Measurements from ENCODE around the gene LMAN1L.

Gene LMAN1L

GRCh38 chr15:74858369-74858740 lies 45.7 kb downstream of the LMAN1L start:
- DNase-seq (ENCODE audit: low spot score), result no peak

DNA sequence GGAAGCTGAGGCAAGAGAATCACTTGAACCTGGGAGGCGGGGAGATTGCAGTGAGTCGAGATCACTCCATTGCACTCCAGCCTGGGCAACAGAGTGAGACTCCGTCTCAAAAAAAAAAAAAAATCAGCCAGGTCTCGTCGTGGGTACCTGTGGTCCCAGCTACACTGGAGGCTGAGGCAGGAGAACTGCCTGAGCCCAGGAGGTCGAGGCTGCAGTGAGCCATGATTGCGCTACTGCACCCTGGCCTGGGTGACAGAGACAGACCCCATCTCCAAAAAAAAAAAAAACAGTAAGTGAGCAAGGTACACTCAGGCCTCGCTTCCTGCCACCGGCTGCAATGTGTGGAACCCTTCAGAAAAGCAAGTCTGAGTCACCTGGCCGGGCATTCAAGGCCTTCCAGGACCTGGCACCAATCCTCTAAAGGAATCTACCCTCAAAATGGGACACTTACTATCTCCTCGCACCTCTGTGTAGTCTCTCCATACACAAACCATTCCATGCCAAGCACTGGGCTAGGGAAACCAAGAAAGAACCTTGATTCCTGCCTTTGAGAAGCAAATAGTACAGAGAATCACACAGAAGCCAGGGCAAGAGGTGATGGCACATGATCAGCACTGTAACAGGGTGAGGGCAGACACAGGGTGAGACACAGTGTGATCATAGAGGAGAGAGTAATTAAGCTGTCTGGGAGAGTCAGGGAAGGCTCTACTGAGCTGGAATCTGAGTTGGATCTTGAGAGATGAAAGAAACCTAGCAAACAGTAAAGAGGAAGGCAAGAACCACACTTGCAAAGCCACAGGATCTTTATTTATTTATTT lies 50.8 kb downstream of the LMAN1L start:
- DNase-seq (ENCODE audit: low spot score), result no peak

- DNase-seq (ENCODE audit: low spot score), result no peak
These were observed 51.7 kb downstream of the LMAN1L start for GRCh38 chr15:74864296-74864695.

DNA sequence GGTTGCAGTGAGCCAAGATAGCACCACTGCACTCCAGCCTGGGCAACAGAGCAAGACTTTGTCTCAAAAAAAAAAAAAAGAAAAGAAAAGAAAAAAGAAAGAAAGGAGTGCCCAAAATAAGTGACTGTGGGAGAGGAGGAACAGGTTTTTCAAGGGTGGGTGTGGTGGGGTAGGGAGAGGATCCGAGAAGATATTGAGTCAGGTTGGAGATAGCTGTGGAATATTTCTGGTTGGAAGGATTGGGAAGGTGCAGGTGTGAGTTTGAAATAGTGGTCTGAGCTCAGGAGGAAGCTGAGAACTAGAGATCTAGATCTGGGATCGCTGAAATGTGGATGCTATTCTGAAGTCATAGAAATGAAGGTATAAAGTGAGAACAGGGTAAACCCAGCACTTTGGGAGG lies 52.7 kb downstream of the LMAN1L start:
- no peak for DNase-seq (ENCODE audit: low spot score)

DNA sequence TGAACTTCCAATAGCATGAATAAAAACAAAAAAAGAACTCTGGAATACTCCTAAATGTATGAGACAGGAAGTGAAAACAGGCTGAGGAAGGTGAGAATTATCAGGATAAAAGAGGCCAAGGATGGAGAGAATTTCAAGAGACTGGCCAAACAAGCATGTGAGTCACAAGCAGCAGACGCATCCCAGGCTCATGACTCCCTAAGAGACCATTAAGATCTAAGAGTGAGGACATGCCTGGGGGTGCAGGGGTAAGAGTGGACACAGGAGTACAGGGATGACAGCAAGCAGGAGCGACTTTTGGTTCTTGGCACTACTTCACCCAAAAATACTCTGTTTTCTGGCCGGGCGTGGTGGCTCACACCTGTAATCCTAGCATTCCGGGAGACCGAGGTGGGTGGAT lies 53.5 kb downstream of the LMAN1L start:
- DNase-seq (ENCODE audit: low spot score), result no peak

DNA sequence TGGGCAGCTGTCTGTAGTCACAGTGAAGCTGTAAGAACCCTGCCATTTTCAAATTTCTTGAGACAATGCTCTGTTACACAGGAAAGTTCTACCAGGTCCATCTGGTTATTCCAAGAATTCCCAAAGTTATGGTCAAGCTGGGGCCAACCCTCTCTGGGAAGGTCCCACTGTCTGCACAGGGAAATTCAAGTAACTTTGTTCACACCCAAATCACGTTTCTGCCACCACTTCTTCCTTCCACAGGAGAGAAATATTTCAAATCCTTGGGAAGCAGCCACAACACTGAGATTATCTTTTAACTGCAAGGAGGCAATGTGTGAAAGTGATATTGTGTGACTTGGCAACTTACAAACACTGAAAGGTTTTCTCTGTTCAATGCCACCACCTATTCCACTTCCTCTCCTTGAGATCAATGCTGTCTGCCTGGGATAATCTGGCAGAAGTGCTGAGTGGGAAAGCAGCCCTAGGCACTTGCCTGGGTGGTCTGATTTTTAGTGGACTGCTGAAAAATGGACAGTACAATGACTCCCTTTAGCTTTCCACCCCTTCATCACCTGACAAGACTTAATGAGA lies 54.9 kb downstream of the LMAN1L start:
- no peak for DNase-seq (ENCODE audit: low spot score)

DNA sequence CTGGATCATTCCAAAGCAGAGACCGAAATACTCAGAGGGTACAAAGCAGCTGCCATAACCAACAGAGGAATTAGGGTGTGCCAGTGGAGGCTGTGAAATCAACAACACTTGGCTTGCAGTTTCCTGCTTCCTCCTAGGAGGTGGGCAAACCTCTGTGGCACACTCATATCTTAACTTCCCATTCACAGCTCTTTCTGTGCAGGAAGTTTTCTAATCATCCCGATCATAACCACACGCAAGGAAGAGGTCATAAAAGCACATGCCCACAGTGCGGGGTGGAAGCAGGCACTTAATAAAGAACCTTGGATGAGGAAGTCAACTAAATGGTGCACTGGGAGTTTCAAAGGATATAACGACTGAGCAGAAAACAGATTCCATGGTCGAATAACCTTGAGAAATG lies 55.4 kb downstream of the LMAN1L start:
- no peak for DNase-seq (ENCODE audit: low spot score)

- no peak for DNase-seq (ENCODE audit: low spot score)
These were observed 56.7 kb downstream of the LMAN1L start for GRCh38 chr15:74869372-74869725.

- DNase-seq (ENCODE audit: low spot score), result peak; percentile 87
These were observed 57.2 kb downstream of the LMAN1L start for GRCh38 chr15:74869726-74870407.

DNA sequence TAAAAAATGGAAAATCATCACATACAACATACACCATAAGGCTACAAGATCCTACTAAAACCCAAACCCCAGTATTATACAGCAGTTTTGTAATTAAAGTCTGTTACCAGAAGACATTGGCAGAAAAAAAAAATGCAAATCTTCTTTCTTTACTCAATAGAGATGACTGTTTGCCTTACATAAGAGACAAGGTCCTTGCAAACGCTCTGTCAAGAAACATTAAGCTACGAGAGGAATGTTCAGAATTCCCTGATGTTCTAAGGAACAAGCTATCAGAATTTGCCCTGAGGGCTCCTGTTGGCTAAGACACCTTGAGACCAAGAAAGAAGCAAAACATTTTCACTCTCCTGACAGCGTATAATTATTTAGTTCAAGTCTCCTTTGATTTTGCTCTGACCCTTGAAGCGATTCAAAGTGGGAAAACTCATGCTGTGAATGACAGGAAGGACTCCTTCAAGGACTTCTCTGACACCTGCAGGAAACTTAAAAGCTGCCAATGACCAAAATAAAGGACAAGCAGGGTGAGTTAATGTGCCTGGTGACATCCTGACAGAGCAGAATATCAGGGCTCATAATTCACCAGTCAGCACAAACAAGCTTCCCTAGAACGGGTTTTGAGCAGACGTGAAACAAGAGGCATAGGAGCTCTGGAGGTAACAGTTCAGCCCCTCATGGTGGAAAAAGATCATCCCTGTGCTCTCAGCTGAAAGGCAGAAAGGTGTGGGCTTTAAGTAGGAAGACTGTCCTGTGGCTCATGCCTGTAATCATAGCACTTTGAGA lies 58.0 kb downstream of the LMAN1L start:
- peak; percentile 13 for DNase-seq (ENCODE audit: low spot score)

GRCh38 chr15:74872702-74873035 lies 60.0 kb downstream of the LMAN1L start:
- no peak for DNase-seq (ENCODE audit: low spot score)

- peak; percentile 82 for DNase-seq (ENCODE audit: low spot score)
These were observed 60.6 kb downstream of the LMAN1L start, which contains the start of gene SCAMP2 for GRCh38 chr15:74873036-74873755. Gene SCAMP2, minus strand, starts transcription at chr15:74873365. Its CDS starts 110 bp downstream, at chr15:74873255.

DNA sequence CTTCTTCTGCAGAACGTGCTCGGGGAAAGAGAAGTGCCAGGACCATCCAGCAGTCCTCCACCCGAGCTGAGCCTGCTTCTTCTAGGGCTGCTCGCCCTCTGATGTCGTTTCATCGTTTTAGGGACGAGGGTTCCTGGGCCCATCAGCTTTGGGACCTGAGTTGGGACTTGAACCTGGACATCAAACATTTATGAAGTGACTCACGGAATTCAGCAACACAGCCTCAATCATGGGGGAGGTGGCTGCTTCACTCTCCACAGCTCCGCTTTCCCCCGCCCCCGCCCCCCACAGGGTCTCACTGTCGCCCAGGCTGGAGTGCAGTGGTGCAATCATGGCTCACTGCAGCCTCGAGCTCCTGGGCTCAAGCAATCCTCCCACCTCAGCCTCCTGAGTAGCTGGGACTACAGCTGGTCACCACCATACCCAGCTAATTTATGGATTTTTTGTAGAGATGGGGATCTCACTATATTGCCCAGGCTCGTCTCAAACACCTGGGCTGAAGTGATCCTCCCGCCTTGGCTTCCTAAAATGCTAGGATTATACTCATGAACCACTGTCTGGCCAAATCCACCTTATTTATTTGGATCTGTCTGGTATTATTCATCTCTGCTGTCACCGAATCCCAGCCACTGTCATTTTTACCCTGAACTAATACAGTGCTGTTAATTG lies 61.3 kb downstream of the LMAN1L start:
- no peak for DNase-seq (ENCODE audit: low spot score)
